Activated T-cell treated with anti-CD3 and anti-CD28 coated beads, Interleukin-2, amount 50 U/mL, for 72 hours (primary cell): ENCODE measurements around the gene KHK. TPM values are rescaled to one million over a fixed set of nuclear protein-coding genes. Genes with fewer than 3 reads are reported as not detected.

Experiments
- ATAC-seq, 2 donors: fragments of 150-1000 bp; cut with Tn5 transposase; replicated peaks in 1 of 2; 2 replicates each; pipeline ENCODE4 v1.10.0; 2021; ENCODE audit warnings: moderate library complexity in 2 of 2, mild to moderate bottlenecking in 1 of 2
- DNase-seq, 2 donors: peaks; one replicate each; pipeline ENCODE4 v3.0.0; 2021 to 2022; ENCODE audit warnings: mixed read lengths in 1 of 2
- H3K27ac Mint-ChIP-seq: one replicate; pipeline ENCODE4 v1.8.0; 2022; ENCODE audit warnings: mild to moderate bottlenecking, moderate library complexity, mixed read lengths
- H3K27me3 Mint-ChIP-seq: one replicate; pipeline ENCODE4 v1.8.0; 2022; ENCODE audit warnings: low read depth, mixed read lengths
- H3K36me3 Mint-ChIP-seq, 2 donors: one replicate each; pipeline ENCODE4 v1.8.0; 2022; ENCODE audit warnings: mixed read lengths in 2 of 2, mild to moderate bottlenecking in 1 of 2; ENCODE audit not compliant: insufficient read depth in 2 of 2
- H3K4me1 Mint-ChIP-seq: one replicate; pipeline ENCODE4 v1.8.0; 2022; ENCODE audit warnings: low read depth, mixed read lengths
- H3K4me3 Mint-ChIP-seq, 2 donors: one replicate each; pipeline ENCODE4 v1.8.0; 2022; ENCODE audit warnings: mild to moderate bottlenecking in 2 of 2, mixed read lengths in 2 of 2, moderate library complexity in 2 of 2
- H3K9me3 Mint-ChIP-seq, 2 donors: one replicate each; pipeline ENCODE4 v1.8.0; 2022; ENCODE audit warnings: mixed read lengths in 2 of 2
- total RNA-seq, 2 donors: library from RNA; stranded (reverse); gene quantifications; one replicate each; pipeline ENCODE4 v1.2.3, GENCODE V29; 2022

The KHK gene
- total RNA-seq, 2 donors from 2014 or later: 11.9 to 12.9 TPM

DNA sequence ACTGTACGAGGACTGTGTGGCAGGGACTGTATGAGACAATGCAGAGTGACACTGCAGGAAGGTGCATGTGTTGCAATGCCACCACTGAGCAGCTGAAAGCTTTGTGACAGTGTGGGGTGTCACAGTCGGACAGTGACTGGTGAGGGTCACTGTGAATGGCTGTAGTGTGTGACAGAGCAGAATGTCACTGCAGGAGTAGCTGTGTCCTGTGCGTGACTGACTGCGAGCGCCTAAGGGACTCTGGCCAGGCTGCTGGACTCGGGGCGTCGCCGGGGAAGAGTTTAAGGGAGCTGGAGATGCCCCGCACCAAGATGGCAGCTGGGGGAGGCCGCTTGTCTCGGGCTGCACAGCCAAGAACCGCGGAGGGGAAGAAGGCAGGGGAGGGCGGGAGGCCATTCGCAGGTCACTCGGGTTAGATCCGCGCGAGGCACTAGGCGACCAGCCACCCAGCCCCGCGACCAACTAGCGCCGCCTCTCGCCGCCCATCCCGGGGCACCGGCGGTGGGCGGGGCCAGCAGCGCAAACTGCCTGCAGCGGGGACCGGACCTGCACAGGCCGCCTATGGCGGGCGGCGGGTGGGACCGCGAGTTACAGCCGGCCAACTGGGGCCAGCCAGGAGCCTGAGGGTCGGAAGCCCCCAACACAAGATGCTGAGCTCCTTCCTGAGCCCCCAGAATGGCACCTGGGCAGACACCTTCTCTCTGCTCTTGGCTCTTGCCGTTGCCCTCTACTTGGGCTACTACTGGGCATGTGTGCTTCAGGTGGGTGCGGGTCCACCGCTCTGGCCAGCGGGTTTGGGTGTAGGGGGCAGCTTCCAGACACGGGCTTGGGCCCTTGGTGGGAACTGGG, 37.0 kb downstream of the KHK start, which contains the start of gene ABHD1:
Gene ABHD1 (plus strand): TSS at position 514 of the 849 bp plus-strand sequence. CDS start 134 bp downstream, at position 648.
- Mint-ChIP-seq H3K9me3 (no peaks in the 10 kb centered on the region), H3K4me3 (peak within 1 kb of the TSS; percentile 91), H3K27me3 (peaks cover 34% of the 10 kb centered on the region), H3K4me1 (peaks cover 21% of the 10 kb centered on the region), H3K36me3 (no peaks in the 10 kb centered on the region), H3K27ac (peak within 1 kb of the TSS; percentile 9)
- peak; percentile 75 to 78 for DNase-seq
- peak; percentile 88 to 90 for ATAC-seq

- Mint-ChIP-seq H3K4me3 (no peak overlapping the region), H3K9me3 (no peaks in the 10 kb centered on the region), H3K36me3 (no peaks in the 10 kb centered on the region), H3K27me3 (peaks cover 25% of the 10 kb centered on the region), H3K27ac (no peak overlapping the region), H3K4me1 (peaks cover 14% of the 10 kb centered on the region)
- ATAC-seq (no peak), DNase-seq (no peak)
Observed at GRCh38 chr2:27125104-27125503, 38.5 kb downstream of the KHK start.

DNA sequence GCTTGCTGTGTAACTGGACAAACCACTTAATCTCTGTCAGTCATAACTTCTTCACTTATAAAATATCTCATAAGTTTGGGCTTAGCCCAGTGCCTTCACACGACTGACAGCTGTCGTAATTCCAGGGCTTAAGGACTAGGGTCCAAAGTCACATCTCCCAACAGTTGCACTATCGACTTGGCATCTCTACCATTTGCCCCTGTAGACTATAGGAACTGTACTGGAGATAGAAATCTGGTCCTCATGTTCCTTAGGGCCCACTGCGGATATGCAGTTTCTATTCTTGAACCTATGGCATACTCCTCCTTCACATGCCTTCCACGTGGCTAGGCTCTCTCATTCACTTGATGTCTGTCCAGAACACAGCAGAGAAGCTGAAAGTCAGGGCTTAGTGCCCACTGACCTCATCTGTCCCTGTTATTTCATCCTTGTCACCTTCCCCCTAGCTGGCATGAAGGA, 39.7 kb downstream of the KHK start:
- no peak overlapping the region for H3K4me3 Mint-ChIP-seq

GRCh38 chr2:27127883-27128667, 41.5 kb downstream of the KHK start:
- Mint-ChIP-seq H3K9me3 (no peaks in the 10 kb centered on the region), H3K36me3 (peaks cover 0 to 3% of the 10 kb centered on the region in 2 donors), H3K4me3 (no peak overlapping the region), H3K27ac (no peak overlapping the region), H3K4me1 (peaks cover 15% of the 10 kb centered on the region), H3K27me3 (no peaks in the 10 kb centered on the region)
- ATAC-seq (no peak), DNase-seq (no peak)

More for the DNA sequence above, 39.7 kb downstream of the KHK start:
- no peaks in the 10 kb centered on the region for H3K9me3 Mint-ChIP-seq
- no peaks in the 10 kb centered on the region for H3K36me3 Mint-ChIP-seq
- ATAC-seq (no peak), DNase-seq (no peak)
- H3K4me1 Mint-ChIP-seq: peaks cover 14% of the 10 kb centered on the region
- H3K27ac Mint-ChIP-seq: no peak overlapping the region
- peaks cover 16% of the 10 kb centered on the region for H3K27me3 Mint-ChIP-seq

GRCh38 chr2:27128668-27129571, 42.3 kb downstream of the KHK start:
- Mint-ChIP-seq H3K36me3 (peaks cover 0 to 6% of the 10 kb centered on the region in 2 donors), H3K27me3 (no peaks in the 10 kb centered on the region), H3K4me3 (no peak overlapping the region), H3K27ac (no peak overlapping the region), H3K4me1 (peaks cover 15% of the 10 kb centered on the region), H3K9me3 (no peaks in the 10 kb centered on the region)
- DNase-seq (no peak), ATAC-seq (no peak)

- no peak overlapping the region for H3K4me3 Mint-ChIP-seq
- ATAC-seq: no peak
- no peak for DNase-seq
- H3K4me1 Mint-ChIP-seq: peaks cover 20% of the 10 kb centered on the region
- no peaks in the 10 kb centered on the region for H3K27me3 Mint-ChIP-seq
- H3K9me3 Mint-ChIP-seq: no peaks in the 10 kb centered on the region
- H3K27ac Mint-ChIP-seq: no peak overlapping the region
- peaks cover 2 to 6% of the 10 kb centered on the region in 2 donors for H3K36me3 Mint-ChIP-seq
Observed at GRCh38 chr2:27130396-27130795, 43.8 kb downstream of the KHK start.

DNA sequence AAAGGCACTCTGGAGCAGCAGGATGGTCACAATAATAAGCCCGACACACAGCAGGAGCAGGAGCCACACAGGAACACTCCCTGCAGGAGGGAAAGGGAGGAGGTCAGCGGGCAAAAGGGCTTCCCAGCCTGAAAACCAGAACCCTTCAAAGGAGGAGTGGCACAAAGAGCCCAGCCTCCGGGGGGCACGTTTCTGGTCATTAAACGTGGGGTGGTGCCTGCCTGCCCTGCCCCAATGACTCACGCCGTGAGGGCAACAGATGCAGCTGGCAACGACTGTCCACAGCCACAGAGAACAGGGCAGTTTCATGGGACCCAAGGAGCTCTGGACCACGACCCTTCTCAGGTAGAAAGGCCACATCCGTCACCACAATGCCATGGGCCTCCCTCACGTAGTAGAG, 44.9 kb downstream of the KHK start:
- Mint-ChIP-seq H3K4me3 (no peak overlapping the region), H3K27ac (no peak overlapping the region), H3K36me3 (peaks cover 2 to 6% of the 10 kb centered on the region in 2 donors), H3K9me3 (no peaks in the 10 kb centered on the region), H3K4me1 (peaks cover 20% of the 10 kb centered on the region), H3K27me3 (no peaks in the 10 kb centered on the region)
- DNase-seq (no peak), ATAC-seq (no peak)

- Mint-ChIP-seq H3K4me1 (peaks cover 20% of the 10 kb centered on the region), H3K36me3 (peaks cover 2 to 6% of the 10 kb centered on the region in 2 donors), H3K9me3 (no peaks in the 10 kb centered on the region), H3K4me3 (peak overlapping the region; percentile 95 to 97), H3K27ac (peak overlapping the region; percentile 79), H3K27me3 (no peaks in the 10 kb centered on the region)
- ATAC-seq: peak in 1 of 2 donors; percentile 20
- DNase-seq: peak; percentile 26 to 28
Observed at GRCh38 chr2:27133195-27133875, 46.8 kb downstream of the KHK start.

DNA sequence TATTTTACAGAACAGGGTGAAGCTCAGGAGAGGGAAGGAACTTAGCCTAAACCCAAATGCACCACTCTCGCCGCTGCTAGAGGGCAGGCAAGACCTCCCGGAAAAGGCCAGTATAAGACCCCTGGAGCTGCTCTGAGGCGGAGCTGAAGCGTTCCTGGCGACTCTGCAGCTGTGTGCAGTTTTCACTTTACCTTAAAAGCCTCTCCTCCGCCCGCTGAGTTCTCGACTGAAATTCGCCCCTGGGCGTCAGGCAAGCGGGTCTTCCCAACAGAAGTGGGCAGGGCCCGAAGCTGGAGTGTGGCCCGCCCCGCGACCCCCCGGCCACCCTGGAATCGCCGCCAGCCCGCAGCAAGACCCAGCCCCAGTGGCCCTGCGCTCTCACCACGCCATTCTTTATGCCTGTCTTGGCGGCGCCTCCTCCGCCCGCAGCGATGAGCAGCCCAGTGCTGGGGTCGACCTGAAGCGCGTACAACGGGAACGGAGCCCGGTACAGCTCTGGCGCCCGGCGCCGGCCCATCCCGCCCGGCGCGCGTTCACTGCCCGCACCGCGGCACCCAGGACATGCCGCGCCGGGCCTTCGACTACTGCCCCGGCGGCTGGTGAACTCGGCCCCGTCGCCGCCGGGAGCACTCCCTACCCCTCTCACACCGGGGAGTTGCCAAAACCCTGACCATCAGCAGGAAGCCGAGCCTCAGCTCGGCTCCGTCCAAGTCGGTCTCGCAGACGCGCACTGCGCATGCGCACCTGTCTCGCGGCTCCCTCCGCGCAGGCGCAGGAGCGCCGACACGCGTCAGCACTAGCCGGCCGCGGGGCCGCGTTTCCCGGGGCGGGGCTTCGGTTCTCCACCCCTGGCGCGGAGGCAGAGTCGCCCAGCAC, 47.6 kb downstream of the KHK start, which contains the start of gene PREB:
Gene PREB (minus strand): TSS at position 732 of the 876 bp plus-strand sequence. CDS start 215 bp downstream, at position 517.
- Mint-ChIP-seq H3K4me1 (peaks cover 20% of the 10 kb centered on the region), H3K4me3 (peak within 1 kb of the TSS; percentile 95 to 97), H3K27me3 (no peaks in the 10 kb centered on the region), H3K9me3 (no peaks in the 10 kb centered on the region), H3K36me3 (peaks cover 2 to 6% of the 10 kb centered on the region in 2 donors), H3K27ac (peak within 1 kb of the TSS; percentile 98)
- peak; percentile 99 to 100 for DNase-seq
- peak; percentile 94 to 96 for ATAC-seq

GRCh38 chr2:27134781-27135477, 48.4 kb downstream of the KHK start:
- Mint-ChIP-seq H3K4me3 (peak overlapping the region; percentile 95 to 97), H3K27ac (peak overlapping the region; percentile 98)

GRCh38 chr2:27135478-27135955, 48.9 kb downstream of the KHK start:
- DNase-seq: no peak
- Mint-ChIP-seq H3K27me3 (no peaks in the 10 kb centered on the region), H3K4me3 (peak overlapping the region; percentile 95 to 97), H3K36me3 (peaks cover 2 to 6% of the 10 kb centered on the region in 2 donors), H3K27ac (peak overlapping the region; percentile 50), H3K9me3 (no peaks in the 10 kb centered on the region), H3K4me1 (peaks cover 20% of the 10 kb centered on the region)
- no peak for ATAC-seq

More at GRCh38 chr2:27134781-27135477, 48.4 kb downstream of the KHK start:
- Mint-ChIP-seq H3K9me3 (no peaks in the 10 kb centered on the region), H3K27me3 (no peaks in the 10 kb centered on the region), H3K4me1 (peaks cover 20% of the 10 kb centered on the region), H3K36me3 (peaks cover 2 to 6% of the 10 kb centered on the region in 2 donors)
- DNase-seq: no peak
- ATAC-seq: no peak
